ENCODE measurements around the gene YTHDF1. TPM values are rescaled to one million over a fixed set of nuclear protein-coding genes. Genes with fewer than 3 reads are reported as not detected.
A peak's percentile ranks its signal among the peaks of the same experiment; 100 is the strongest.
"Not testable (repeated sequence)": the region's sequence is repeated elsewhere in the genome, so short reads cannot be mapped to it uniquely, and the experiment has no call there.

YTHDF1 gene
- total RNA-seq, 2 donors from 2014 or later = 34.7 to 39.1 TPM

- not testable (repeated sequence) for ATAC-seq; H3K27ac Mint-ChIP-seq; H3K9me3 Mint-ChIP-seq; DNase-seq (ENCODE audit: low spot score in 2 of 2); H3K36me3 Mint-ChIP-seq
Measured at GRCh38 chr20:63221400-63222053, 5.6 kb upstream of the YTHDF1 start.

- DNase-seq (ENCODE audit: low spot score in 2 of 2) = no peak
- Mint-ChIP-seq H3K27ac (no peak overlapping the region), H3K36me3 (no peaks in the 10 kb centered on the region), H3K9me3 (no peaks in the 10 kb centered on the region)
- no peak for ATAC-seq
Measured at GRCh38 chr20:63220696-63221399, 4.9 kb upstream of the YTHDF1 start.

- Mint-ChIP-seq H3K27ac (peak overlapping the region in 1 of 2 donors; percentile 51), H3K9me3 (no peaks in the 10 kb centered on the region), H3K36me3 (peaks cover 5% of the 10 kb centered on the region in 2 donors)
- no peak for ATAC-seq
- DNase-seq (ENCODE audit: low spot score in 2 of 2) = no peak
Measured at GRCh38 chr20:63219866-63220521, 4.1 kb upstream of the YTHDF1 start.

GRCh38 chr20:63219447-63219821, 3.5 kb upstream of the YTHDF1 start:
- no peak overlapping the region for H3K27ac Mint-ChIP-seq
- no peak for DNase-seq (ENCODE audit: low spot score in 2 of 2)
- H3K36me3 Mint-ChIP-seq = peaks cover 10 to 11% of the 10 kb centered on the region in 2 donors
- no peaks in the 10 kb centered on the region for H3K9me3 Mint-ChIP-seq
- ATAC-seq = no peak

GRCh38 chr20:63218701-63219446, 2.9 kb upstream of the YTHDF1 start:
- Mint-ChIP-seq H3K36me3 (peaks cover 16 to 17% of the 10 kb centered on the region in 2 donors), H3K9me3 (no peaks in the 10 kb centered on the region), H3K27ac (peak overlapping the region; percentile 20 to 29)
- DNase-seq (ENCODE audit: low spot score in 2 of 2) = no peak
- no peak for ATAC-seq

GRCh38 chr20:63217706-63218105, 1.8 kb upstream of the YTHDF1 start:
- ATAC-seq = no peak
- peak overlapping the region in 1 of 2 donors; percentile 86 for H3K27ac Mint-ChIP-seq
- no peak for DNase-seq (ENCODE audit: low spot score in 2 of 2)
- peaks cover 22 to 28% of the 10 kb centered on the region in 2 donors for H3K36me3 Mint-ChIP-seq
- H3K9me3 Mint-ChIP-seq = no peaks in the 10 kb centered on the region

GRCh38 chr20:63216849-63217471, 1.0 kb upstream of the YTHDF1 start:
- Mint-ChIP-seq H3K9me3 (no peaks in the 10 kb centered on the region), H3K36me3 (peaks cover 22 to 32% of the 10 kb centered on the region in 2 donors), H3K27ac (peak overlapping the region; percentile 86 to 91)
- no peak for ATAC-seq
- no peak for DNase-seq (ENCODE audit: low spot score in 2 of 2)

GRCh38 chr20:63215101-63216040, 560 bp downstream of the YTHDF1 start:
- Mint-ChIP-seq H3K9me3 (no peaks in the 10 kb centered on the region), H3K36me3 (peaks cover 22 to 32% of the 10 kb centered on the region in 2 donors), H3K27ac (peak overlapping the region; percentile 88 to 99)
- DNase-seq (ENCODE audit: low spot score in 2 of 2) (no peak), ATAC-seq (no peak)

- DNase-seq (ENCODE audit: low spot score in 2 of 2) = no peak
- Mint-ChIP-seq H3K27ac (peak overlapping the region; percentile 88 to 96), H3K36me3 (peaks cover 22 to 32% of the 10 kb centered on the region in 2 donors), H3K9me3 (no peaks in the 10 kb centered on the region)
- ATAC-seq = no peak
Measured at GRCh38 chr20:63214514-63214913, 1.4 kb downstream of the YTHDF1 start.

GRCh38 chr20:63212792-63213191, 3.1 kb downstream of the YTHDF1 start:
- DNase-seq (ENCODE audit: low spot score in 2 of 2) (no peak), ATAC-seq (no peak)
- H3K36me3 Mint-ChIP-seq = peaks cover 22 to 36% of the 10 kb centered on the region in 2 donors
- no peaks in the 10 kb centered on the region for H3K9me3 Mint-ChIP-seq
- peak overlapping the region; percentile 59 to 66 for H3K27ac Mint-ChIP-seq

GRCh38 chr20:63212393-63212730, 3.6 kb downstream of the YTHDF1 start:
- Mint-ChIP-seq H3K9me3 (no peaks in the 10 kb centered on the region), H3K36me3 (peaks cover 22 to 36% of the 10 kb centered on the region in 2 donors), H3K27ac (peak overlapping the region in 1 of 2 donors; percentile 59)
- DNase-seq (ENCODE audit: low spot score in 2 of 2) (no peak), ATAC-seq (no peak)

- peak overlapping the region in 1 of 2 donors; percentile 81 for H3K27ac Mint-ChIP-seq
- no peaks in the 10 kb centered on the region for H3K9me3 Mint-ChIP-seq
- peaks cover 18 to 32% of the 10 kb centered on the region in 2 donors for H3K36me3 Mint-ChIP-seq
- DNase-seq (ENCODE audit: low spot score in 2 of 2) (no peak), ATAC-seq (no peak)
Measured at GRCh38 chr20:63210011-63210605, 5.8 kb downstream of the YTHDF1 start.

GRCh38 chr20:63208346-63208909, 7.5 kb downstream of the YTHDF1 start:
- Mint-ChIP-seq H3K36me3 (peaks cover 2 to 16% of the 10 kb centered on the region in 2 donors), H3K9me3 (no peaks in the 10 kb centered on the region), H3K27ac (peak overlapping the region in 1 of 2 donors; percentile 56)
- ATAC-seq = no peak
- no peak for DNase-seq (ENCODE audit: low spot score in 2 of 2)

- no peaks in the 10 kb centered on the region for H3K9me3 Mint-ChIP-seq
- DNase-seq (ENCODE audit: low spot score in 2 of 2) (no peak), ATAC-seq (no peak)
- H3K27ac Mint-ChIP-seq = peak overlapping the region in 1 of 2 donors; percentile 91
- peaks cover 0 to 4% of the 10 kb centered on the region in 2 donors for H3K36me3 Mint-ChIP-seq
Measured at GRCh38 chr20:63206878-63207277, 9.1 kb downstream of the YTHDF1 start.

GRCh38 chr20:63205896-63206295, 10.0 kb downstream of the YTHDF1 start:
- no peaks in the 10 kb centered on the region for H3K9me3 Mint-ChIP-seq
- no peak for ATAC-seq
- no peak overlapping the region for H3K27ac Mint-ChIP-seq
- H3K36me3 Mint-ChIP-seq = peaks cover 0 to 4% of the 10 kb centered on the region in 2 donors
- DNase-seq (ENCODE audit: low spot score in 2 of 2) = no peak

All from activated naive CD4-positive, alpha-beta T cell treated with anti-CD3 and anti-CD28 coated beads, Interleukin-2, amount 50 U/mL, for 72 hours (primary cell).